ENCODE data around the gene FITM2. TPM values are rescaled to one million over a fixed set of nuclear protein-coding genes. Genes with fewer than 3 reads are reported as not detected.

Gene FITM2
- total RNA-seq, 1 donor from 2014 or later, result 5.3 TPM

DNA sequence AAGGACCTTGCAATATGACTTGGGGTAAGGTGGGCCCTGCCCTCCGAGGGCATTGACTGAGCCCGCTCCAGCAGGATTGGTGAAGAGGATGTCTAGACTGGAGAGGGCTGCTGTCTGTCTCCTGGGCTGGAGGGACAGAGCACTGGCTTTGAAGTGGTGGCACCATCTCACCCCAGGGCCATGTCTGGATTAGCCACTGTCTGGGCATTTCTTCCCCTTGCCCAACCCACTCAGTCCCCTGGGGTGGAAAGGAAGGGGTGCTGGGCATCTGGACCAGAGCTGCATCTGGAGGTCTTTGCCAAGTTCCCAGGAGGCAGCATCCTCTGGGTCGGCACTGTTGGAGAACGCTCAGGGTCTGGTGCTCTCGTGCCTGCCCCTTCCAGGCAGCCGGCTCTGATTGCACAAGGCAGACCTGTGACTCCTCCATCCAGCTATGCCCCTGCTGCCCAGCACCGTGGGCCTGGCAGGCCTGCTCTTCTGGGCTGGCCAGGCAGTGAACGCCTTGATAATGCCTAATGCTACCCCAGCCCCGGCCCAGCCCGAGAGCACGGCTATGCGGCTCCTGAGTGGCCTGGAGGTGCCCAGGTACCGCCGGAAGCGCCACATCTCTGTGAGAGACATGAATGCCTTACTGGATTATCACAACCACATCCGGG lies 25.9 kb upstream of the FITM2 start, which contains the start of gene R3HDML:
Gene R3HDML (plus strand): TSS at position 319 of the 656 bp plus-strand sequence. CDS start 115 bp downstream, at position 434.
- TF ChIP-seq, protein P1, sequence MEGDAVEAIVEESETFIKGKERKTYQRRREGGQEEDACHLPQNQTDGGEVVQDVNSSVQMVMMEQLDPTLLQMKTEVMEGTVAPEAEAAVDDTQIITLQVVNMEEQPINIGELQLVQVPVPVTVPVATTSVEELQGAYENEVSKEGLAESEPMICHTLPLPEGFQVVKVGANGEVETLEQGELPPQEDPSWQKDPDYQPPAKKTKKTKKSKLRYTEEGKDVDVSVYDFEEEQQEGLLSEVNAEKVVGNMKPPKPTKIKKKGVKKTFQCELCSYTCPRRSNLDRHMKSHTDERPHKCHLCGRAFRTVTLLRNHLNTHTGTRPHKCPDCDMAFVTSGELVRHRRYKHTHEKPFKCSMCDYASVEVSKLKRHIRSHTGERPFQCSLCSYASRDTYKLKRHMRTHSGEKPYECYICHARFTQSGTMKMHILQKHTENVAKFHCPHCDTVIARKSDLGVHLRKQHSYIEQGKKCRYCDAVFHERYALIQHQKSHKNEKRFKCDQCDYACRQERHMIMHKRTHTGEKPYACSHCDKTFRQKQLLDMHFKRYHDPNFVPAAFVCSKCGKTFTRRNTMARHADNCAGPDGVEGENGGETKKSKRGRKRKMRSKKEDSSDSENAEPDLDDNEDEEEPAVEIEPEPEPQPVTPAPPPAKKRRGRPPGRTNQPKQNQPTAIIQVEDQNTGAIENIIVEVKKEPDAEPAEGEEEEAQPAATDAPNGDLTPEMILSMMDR (IDR thresholded peaks at IDR 0.05), result no peak
- no peaks in the 10 kb centered on the region for H3K4me1 ChIP-seq
- no peaks in the 10 kb centered on the region for H3K9me3 ChIP-seq
- DNase-seq (ENCODE audit: low spot score in 2 of 2), result no peak
- H3K4me3 ChIP-seq, result no peak within 1 kb of the TSS
- no peaks in the 10 kb centered on the region for H3K27me3 ChIP-seq
- intact Hi-C loops (cut with DNase I), result no loop called here
- no peaks in the 10 kb centered on the region for H3K36me3 ChIP-seq
- no peak within 1 kb of the TSS for H3K27ac ChIP-seq

DNA sequence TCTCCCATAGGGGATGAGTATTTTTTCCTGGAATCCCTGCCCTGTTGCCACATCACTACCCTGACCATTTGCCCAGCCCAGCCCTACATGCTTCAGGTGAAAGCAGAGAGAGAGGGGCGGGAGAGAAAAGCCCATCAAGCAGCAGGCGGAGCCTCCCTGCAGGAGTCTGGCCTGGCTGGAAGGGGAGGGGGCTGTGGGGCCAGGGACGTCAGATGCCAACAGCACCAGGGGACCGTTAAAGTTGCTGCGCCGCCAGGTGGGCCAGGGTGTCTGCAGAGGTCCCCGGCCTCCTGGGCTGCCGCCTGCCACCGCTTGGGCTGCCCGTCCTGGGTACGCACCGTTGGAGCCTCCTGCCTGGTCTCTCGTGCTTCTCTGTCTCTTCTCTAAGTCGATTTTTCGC lies 25.1 kb upstream of the FITM2 start:
- Histone ChIP-seq H3K4me3 (no peak overlapping the region), H3K27me3 (no peaks in the 10 kb centered on the region), H3K36me3 (no peaks in the 10 kb centered on the region), H3K27ac (no peak overlapping the region), H3K4me1 (no peaks in the 10 kb centered on the region), H3K9me3 (no peaks in the 10 kb centered on the region)
- intact Hi-C loops (cut with DNase I), result no loop called here
- DNase-seq (ENCODE audit: low spot score in 2 of 2), result no peak
- TF ChIP-seq, protein P1 (IDR thresholded peaks at IDR 0.05), result no peak

GRCh38 chr20:44335675-44336074 lies 24.7 kb upstream of the FITM2 start:
- H3K4me1 ChIP-seq, result no peaks in the 10 kb centered on the region
- TF ChIP-seq, protein P1 (IDR thresholded peaks at IDR 0.05), result no peak
- no peaks in the 10 kb centered on the region for H3K9me3 ChIP-seq
- no peak overlapping the region for H3K27ac ChIP-seq
- no peaks in the 10 kb centered on the region for H3K27me3 ChIP-seq
- intact Hi-C loops (cut with DNase I), result no loop called here
- no peaks in the 10 kb centered on the region for H3K36me3 ChIP-seq
- DNase-seq (ENCODE audit: low spot score in 2 of 2), result no peak
- no peak overlapping the region for H3K4me3 ChIP-seq

DNA sequence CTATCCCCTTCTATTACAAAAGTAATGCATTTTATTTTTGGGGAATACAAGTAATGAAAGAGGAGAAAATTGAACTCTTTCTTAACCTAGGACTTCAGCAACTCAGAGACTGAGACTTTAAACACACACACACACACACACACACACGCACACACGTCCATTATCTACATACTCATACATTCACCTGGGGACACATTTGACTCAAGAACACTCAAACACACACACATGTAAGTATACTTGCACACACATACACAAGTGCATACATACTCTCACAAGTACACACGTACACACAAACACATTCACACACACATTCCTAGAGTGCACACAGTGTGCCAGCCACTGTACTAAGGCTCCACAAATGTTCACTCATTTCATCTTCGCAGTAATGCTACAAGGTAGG lies 23.7 kb upstream of the FITM2 start:
- TF ChIP-seq, protein P1 (IDR thresholded peaks at IDR 0.05), result no peak
- DNase-seq (ENCODE audit: low spot score in 2 of 2), result no peak
- Histone ChIP-seq H3K9me3 (no peaks in the 10 kb centered on the region), H3K4me3 (no peak overlapping the region), H3K27me3 (no peaks in the 10 kb centered on the region), H3K27ac (no peak overlapping the region), H3K4me1 (no peaks in the 10 kb centered on the region), H3K36me3 (no peaks in the 10 kb centered on the region)
- intact Hi-C loops (cut with DNase I), result no loop called here

DNA sequence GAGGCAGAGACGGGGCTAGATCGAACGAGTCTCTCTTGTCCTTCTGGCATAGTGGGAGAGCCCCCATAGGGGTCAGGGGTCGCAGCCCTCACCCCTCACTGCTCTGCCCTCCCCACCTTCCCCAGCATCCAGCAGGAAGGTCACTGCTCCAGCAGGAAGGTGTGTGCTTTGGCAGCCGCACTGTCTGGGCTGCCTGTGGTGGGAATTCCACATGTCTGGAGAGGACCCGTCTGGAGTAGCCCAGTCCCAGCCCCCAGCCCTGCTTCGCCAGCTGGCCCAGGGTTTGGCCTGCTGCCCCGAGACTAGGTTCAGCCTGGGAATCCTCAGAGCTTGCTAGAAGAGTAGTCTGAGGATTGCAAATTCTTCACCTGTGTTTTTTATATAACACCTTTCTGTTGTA lies 23.3 kb upstream of the FITM2 start:
- TF ChIP-seq, protein P1 (IDR thresholded peaks at IDR 0.05), result no peak
- H3K27ac ChIP-seq, result no peak overlapping the region
- H3K36me3 ChIP-seq, result no peaks in the 10 kb centered on the region
- intact Hi-C loops (cut with DNase I), result no loop called here
- H3K4me3 ChIP-seq, result no peak overlapping the region
- no peaks in the 10 kb centered on the region for H3K4me1 ChIP-seq
- no peaks in the 10 kb centered on the region for H3K9me3 ChIP-seq
- H3K27me3 ChIP-seq, result no peaks in the 10 kb centered on the region
- no peak for DNase-seq (ENCODE audit: low spot score in 2 of 2)

- H3K36me3 ChIP-seq, result no peaks in the 10 kb centered on the region
- DNase-seq (ENCODE audit: low spot score in 2 of 2), result no peak
- intact Hi-C loops (cut with DNase I), result no loop called here
- H3K27me3 ChIP-seq, result no peaks in the 10 kb centered on the region
- H3K27ac ChIP-seq, result no peak overlapping the region
- H3K9me3 ChIP-seq, result no peaks in the 10 kb centered on the region
- TF ChIP-seq, protein P1 (IDR thresholded peaks at IDR 0.05), result no peak
- H3K4me1 ChIP-seq, result no peaks in the 10 kb centered on the region
- H3K4me3 ChIP-seq, result no peak overlapping the region
These were observed 20.2 kb upstream of the FITM2 start for GRCh38 chr20:44331201-44331600.
